Spleen (tissue), 11 donors: Measurements from ENCODE around the gene DYSF. TPM values are rescaled to one million over a fixed set of nuclear protein-coding genes. Genes with fewer than 3 reads are reported as not detected.

Experiments used
- DNase-seq: peaks from one replicate; pipeline ENCODE4 v3.0.0-alpha.2; 2020
- H3K27ac ChIP-seq, 8 donors: fragments of 200-600 bp; sonication (generic) in 7 of 8; 1 replicate in 4 of 8; 2 replicates in 4 of 8; pipeline versions ENCODE4 v1.5.0 to v1.8.0; 2016 to 2021; ENCODE audit warnings: inconsistent platforms in 4 of 8, mild to moderate bottlenecking in 4 of 8, moderate library complexity in 1 of 8
- H3K27me3 ChIP-seq, 7 donors: fragments of 200-600 bp; sonication (generic) in 6 of 7; replicated peaks in 1 of 7; 1 replicate in 4 of 7; 2 replicates in 3 of 7; pipeline versions ENCODE4 v1.5.0 to v1.8.0; 2016 to 2021; ENCODE audit warnings: inconsistent platforms in 3 of 7, mild to moderate bottlenecking in 1 of 7
- H3K36me3 ChIP-seq, 6 donors: fragments of 200-600 bp; sonication (generic) in 5 of 6; 1 replicate in 4 of 6; 2 replicates in 2 of 6; pipeline versions ENCODE4 v1.5.0 to v1.8.0; 2016 to 2021; ENCODE audit warnings: inconsistent platforms in 2 of 6
- H3K4me1 ChIP-seq, 6 donors: fragments of 200-600 bp; sonication (generic) in 5 of 6; 1 replicate in 3 of 6; 2 replicates in 3 of 6; pipeline versions ENCODE4 v1.5.0 to v1.8.0; 2016 to 2021; ENCODE audit warnings: inconsistent platforms in 3 of 6
- H3K4me3 ChIP-seq, 8 donors: fragments of 200-600 bp; sonication (generic) in 7 of 8; 1 replicate in 4 of 8; 2 replicates in 4 of 8; pipeline versions ENCODE4 v1.5.0 to v1.8.0; 2016 to 2021; ENCODE audit warnings: inconsistent platforms in 4 of 8, mild to moderate bottlenecking in 4 of 8, moderate library complexity in 2 of 8
- H3K9me3 ChIP-seq, 8 donors: fragments of 200-600 bp; sonication (generic) in 7 of 8; 1 replicate in 4 of 8; 2 replicates in 4 of 8; pipeline versions ENCODE4 v1.5.0 to v1.8.0; 2016 to 2021; ENCODE audit warnings: inconsistent platforms in 4 of 8
- POLR2A ChIP-seq, 3 donors: fragments of 450-650 bp; IDR thresholded peaks; one replicate each; pipeline ENCODE4 v1.5.1; 2017; ENCODE audit warnings: antibody characterized with exemption in 3 of 3, mild to moderate bottlenecking in 1 of 3
- POLR2AphosphoS5 ChIP-seq, 3 donors: sonication (generic); formaldehyde crosslinking; IDR thresholded peaks; one replicate each; pipeline ENCODE4 v1.5.1; 2017; ENCODE audit warnings: antibody characterized with exemption in 3 of 3
- WGBS, 5 donors: extraction: QIAGEN DNeasy Blood & Tissue Kit in 3 of 5; methylation state at CpG; one replicate each; pipeline versions ENCODE4 v1.1.5 to v1.1.7; 2013 to 2018; 5-methylcytosine and 5-hydroxymethylcytosine counted together
- intact Hi-C: fragments of 100-400 bp; cut with DNase I; formaldehyde crosslinking; loops from one replicate; pipeline ENCODE4 v1.15.0; 2023; ENCODE audit warnings: low total_unique reads
- polyA plus RNA-seq, 3 donors: library from polyadenylated mRNA; stranded (reverse); fragments of 200-250 nt; gene quantifications; one replicate each; pipeline ENCODE4 v1.2.1, GENCODE V29; 2013
- total RNA-seq, 7 donors: library from RNA; depleted of rRNA in 3 of 7; stranded (reverse); fragments of >200 nt in 3 of 7; fragmentation: NEBNext Ultra II Directional in 4 of 7; extraction: Animal tissue kit (Norgen Biotek cat#: 25700) in 4 of 7; gene quantifications; one replicate each; pipeline versions ENCODE4 v1.1.0 to v1.2.1, GENCODE V29; 2016 to 2021
- TF ChIP-seq, protein P1 (sequence below), 11 experiments: fragments of 200-600 bp in 7 of 11; fragments of 450-650 bp in 4 of 11; sonication (generic) in 4 of 11; IDR thresholded peaks in 8 of 11; conservative IDR thresholded peaks in 3 of 11; 1 replicate in 7 of 11; 2 replicates in 4 of 11; pipeline versions ENCODE4 v1.4.0 to v1.8.0; 2016 to 2021; ENCODE audit warnings: antibody characterized with exemption in 11 of 11, inconsistent platforms in 4 of 11, mild to moderate bottlenecking in 1 of 11
- donor health status: healthy with polysubstance abuse.
- donor health status: DM: no; HTN: no; CAD: no; lungs with moderate emphysema.
- donor health status: DM: no; HTN: no; CAD: no.
- donor health status: Bipolar disorder and iron deficiency.
- donor health status: healthy.
- donor health status: DM: no; HTN: no; CAD: no.
- donor health status: DM: yes; HTN: yes; CAD: no.

DYSF gene
- total and polyA plus RNA-seq, 10 donors: 4.0 to 287 (median 124) TPM

DNA sequence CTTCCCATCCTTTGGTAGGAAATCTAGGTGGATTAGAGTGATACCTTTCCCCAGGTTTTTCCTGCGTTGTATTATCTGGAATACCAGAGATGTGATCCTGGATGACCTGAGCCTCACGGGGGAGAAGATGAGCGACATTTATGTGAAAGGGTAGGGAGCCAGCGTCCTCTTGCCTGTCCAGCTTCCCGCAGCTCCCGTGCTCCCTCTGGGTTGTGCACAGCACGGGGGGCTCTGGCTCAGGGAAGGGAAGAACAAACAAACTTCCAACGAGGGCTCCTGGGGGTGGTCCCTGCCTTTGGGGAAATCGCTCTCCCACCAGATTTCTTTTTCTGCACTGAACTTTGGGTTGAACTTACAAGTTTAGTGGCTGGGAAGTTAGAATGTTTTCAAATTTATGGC is 215.7 kb downstream of the DYSF start:
- Histone ChIP-seq H3K4me3 (no peak overlapping the region), H3K4me1 (peaks cover 0 to 19% (median 5%) of the 10 kb centered on the region in 6 donors), H3K27me3 (no peaks in the 10 kb centered on the region), H3K36me3 (peaks cover 0 to 100% (median 30%) of the 10 kb centered on the region in 6 donors), H3K9me3 (no peaks in the 10 kb centered on the region), H3K27ac (no peak overlapping the region)
- peak; percentile 59 for DNase-seq
- intact Hi-C loops: no loop called here
- WGBS, 5 donors: 78 to 92% (median 89%) methylated on average over 9 of the region's 9 CpGs
- TF ChIP-seq, protein P1, sequence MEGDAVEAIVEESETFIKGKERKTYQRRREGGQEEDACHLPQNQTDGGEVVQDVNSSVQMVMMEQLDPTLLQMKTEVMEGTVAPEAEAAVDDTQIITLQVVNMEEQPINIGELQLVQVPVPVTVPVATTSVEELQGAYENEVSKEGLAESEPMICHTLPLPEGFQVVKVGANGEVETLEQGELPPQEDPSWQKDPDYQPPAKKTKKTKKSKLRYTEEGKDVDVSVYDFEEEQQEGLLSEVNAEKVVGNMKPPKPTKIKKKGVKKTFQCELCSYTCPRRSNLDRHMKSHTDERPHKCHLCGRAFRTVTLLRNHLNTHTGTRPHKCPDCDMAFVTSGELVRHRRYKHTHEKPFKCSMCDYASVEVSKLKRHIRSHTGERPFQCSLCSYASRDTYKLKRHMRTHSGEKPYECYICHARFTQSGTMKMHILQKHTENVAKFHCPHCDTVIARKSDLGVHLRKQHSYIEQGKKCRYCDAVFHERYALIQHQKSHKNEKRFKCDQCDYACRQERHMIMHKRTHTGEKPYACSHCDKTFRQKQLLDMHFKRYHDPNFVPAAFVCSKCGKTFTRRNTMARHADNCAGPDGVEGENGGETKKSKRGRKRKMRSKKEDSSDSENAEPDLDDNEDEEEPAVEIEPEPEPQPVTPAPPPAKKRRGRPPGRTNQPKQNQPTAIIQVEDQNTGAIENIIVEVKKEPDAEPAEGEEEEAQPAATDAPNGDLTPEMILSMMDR (IDR thresholded peaks at IDR 0.05 in 8 of 11, conservative IDR thresholded peaks at IDR 0.05 in 3 of 11): no peak
- no peak for TF ChIP-seq POLR2AphosphoS5 (IDR thresholded peaks at IDR 0.05)
- TF ChIP-seq POLR2A (IDR thresholded peaks at IDR 0.05): no peak

DNA sequence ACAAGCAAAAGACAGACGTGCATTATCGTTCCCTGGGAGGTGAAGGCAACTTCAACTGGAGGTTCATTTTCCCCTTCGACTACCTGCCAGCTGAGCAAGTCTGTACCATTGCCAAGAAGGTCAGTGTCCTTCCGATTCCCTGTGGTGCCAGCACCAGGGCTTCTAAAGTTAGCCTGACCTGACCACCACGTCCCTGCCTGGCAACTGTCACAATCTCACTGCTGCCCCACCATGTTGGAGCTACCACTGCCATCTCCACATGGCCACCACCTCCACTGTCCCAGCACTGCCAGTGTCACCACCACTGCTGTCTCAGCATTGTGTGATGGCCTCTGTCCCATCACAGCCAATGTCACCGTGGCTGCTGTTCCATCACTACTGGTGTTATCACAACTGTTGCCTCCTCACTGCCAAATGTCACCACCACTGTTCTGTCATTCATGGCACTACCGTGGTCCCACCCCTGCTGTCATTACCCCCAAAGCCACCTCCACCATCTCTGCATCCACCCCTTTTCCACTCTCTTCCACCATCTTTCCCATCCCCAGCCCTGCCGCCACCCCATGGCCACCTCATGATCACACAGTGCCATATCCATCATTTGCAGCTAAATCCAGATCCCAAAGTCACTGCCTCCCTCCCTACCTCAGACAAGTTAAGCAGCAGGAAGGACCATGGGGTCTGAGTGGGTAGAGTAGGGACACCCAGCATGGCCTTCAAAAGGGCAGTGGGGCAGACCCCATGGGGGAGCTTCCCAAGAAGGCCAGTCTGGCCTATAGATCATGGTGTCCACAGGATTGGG is 216.5 kb downstream of the DYSF start:
- peaks cover 0 to 19% (median 5%) of the 10 kb centered on the region in 6 donors for H3K4me1 ChIP-seq
- H3K9me3 ChIP-seq: no peaks in the 10 kb centered on the region
- H3K27me3 ChIP-seq: no peaks in the 10 kb centered on the region
- peak; percentile 51 for DNase-seq
- intact Hi-C loops: no loop called here
- H3K4me3 ChIP-seq: no peak overlapping the region
- H3K27ac ChIP-seq: no peak overlapping the region
- TF ChIP-seq POLR2A (IDR thresholded peaks at IDR 0.05) (no peak), POLR2AphosphoS5 (IDR thresholded peaks at IDR 0.05) (no peak)
- TF ChIP-seq, protein P1 (IDR thresholded peaks at IDR 0.05 in 8 of 11, conservative IDR thresholded peaks at IDR 0.05 in 3 of 11): no peak
- H3K36me3 ChIP-seq: peaks cover 0 to 100% (median 32%) of the 10 kb centered on the region in 6 donors
- WGBS, 5 donors: 86 to 93% (median 92%) methylated on average over 7 to 8 of the region's 8 CpGs

DNA sequence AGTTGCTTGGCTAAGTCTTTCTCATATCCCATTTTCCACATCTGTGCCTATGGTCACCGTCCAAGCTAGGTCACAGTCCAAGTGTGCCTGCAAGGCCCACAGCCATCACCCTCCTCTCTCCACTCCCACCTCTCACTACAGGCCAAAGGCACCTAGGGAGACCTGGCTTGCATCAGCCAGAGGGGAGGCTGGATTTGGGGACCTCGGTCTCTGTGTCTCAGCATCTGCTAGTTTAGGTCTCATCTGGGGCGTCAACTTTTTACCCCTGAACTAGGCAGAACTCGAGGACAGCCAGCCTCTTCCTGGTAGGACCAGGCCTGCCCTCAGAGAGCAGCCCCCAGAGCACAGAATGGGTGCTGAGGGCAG is 217.1 kb downstream of the DYSF start:
- Histone ChIP-seq H3K9me3 (no peaks in the 10 kb centered on the region), H3K4me1 (peaks cover 0 to 19% (median 5%) of the 10 kb centered on the region in 6 donors), H3K36me3 (peaks cover 0 to 100% (median 30%) of the 10 kb centered on the region in 6 donors), H3K27ac (no peak overlapping the region), H3K27me3 (no peaks in the 10 kb centered on the region), H3K4me3 (no peak overlapping the region)
- WGBS, 5 donors: 78 to 90% (median 86%) methylated on average over 4 of the region's 4 CpGs
- TF ChIP-seq, protein P1 (IDR thresholded peaks at IDR 0.05 in 8 of 11, conservative IDR thresholded peaks at IDR 0.05 in 3 of 11): no peak
- TF ChIP-seq POLR2AphosphoS5 (IDR thresholded peaks at IDR 0.05): no peak
- no peak for TF ChIP-seq POLR2A (IDR thresholded peaks at IDR 0.05)
- intact Hi-C loops: no loop called here
- no peak for DNase-seq

DNA sequence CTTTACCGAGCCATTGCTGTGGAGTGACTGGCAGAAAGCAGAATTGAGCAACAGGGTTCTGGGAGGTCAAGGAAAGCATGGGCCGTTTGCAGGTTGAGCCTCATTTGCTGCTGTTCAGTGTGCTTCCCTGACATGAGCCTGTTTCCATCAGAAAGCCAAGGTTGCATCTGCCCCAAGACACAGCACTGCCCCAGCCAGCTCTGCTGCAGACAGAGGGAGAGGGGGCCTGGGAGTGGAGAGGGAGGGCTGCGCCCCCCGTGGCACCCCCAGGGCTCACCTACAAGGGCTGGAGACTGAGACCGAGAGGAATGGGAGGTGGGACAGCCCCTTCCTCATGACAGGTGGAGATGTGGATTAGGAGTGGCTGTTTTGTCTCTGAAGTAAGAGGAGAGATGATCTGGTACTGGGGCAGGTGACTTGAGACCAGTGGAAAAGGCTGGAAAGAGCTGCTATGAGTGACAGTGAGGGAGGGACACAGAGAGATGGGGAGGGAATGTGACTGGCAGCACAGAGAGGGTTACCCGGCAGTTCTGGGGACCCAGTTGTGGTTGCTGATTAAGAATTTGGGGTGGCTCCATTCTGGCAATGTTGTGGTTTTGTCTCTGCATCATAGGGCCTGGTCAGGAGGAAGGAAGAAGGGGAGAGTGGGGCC is 218.0 kb downstream of the DYSF start:
- Histone ChIP-seq H3K4me3 (no peak overlapping the region), H3K27me3 (no peaks in the 10 kb centered on the region), H3K36me3 (peaks cover 0 to 100% (median 26%) of the 10 kb centered on the region in 6 donors), H3K4me1 (peaks cover 0 to 19% (median 5%) of the 10 kb centered on the region in 6 donors), H3K27ac (no peak overlapping the region), H3K9me3 (no peaks in the 10 kb centered on the region)
- intact Hi-C loops: no loop called here
- 60 to 74% (median 67%) methylated on average over 6 of the region's 6 CpGs for WGBS, 5 donors
- DNase-seq: peak; percentile 45
- TF ChIP-seq POLR2AphosphoS5 (IDR thresholded peaks at IDR 0.05): peak in 1 of 3 donors; percentile 49
- TF ChIP-seq, protein P1 (IDR thresholded peaks at IDR 0.05 in 8 of 11, conservative IDR thresholded peaks at IDR 0.05 in 3 of 11): no peak
